Measurements from ENCODE around the gene M1AP.

The M1AP gene

GRCh38 chr2:74548285-74548899, 99.7 kb downstream of the M1AP start:
- DNase-seq (ENCODE audit: low read depth): no peak

GRCh38 chr2:74546004-74546403, 102.1 kb downstream of the M1AP start:
- DNase-seq (ENCODE audit: low read depth): no peak

GRCh38 chr2:74544634-74545033, 103.5 kb downstream of the M1AP start:
- no peak for DNase-seq (ENCODE audit: low read depth)

- DNase-seq (ENCODE audit: low read depth): no peak
Observed at GRCh38 chr2:74542978-74543377, 105.2 kb downstream of the M1AP start.

- DNase-seq (ENCODE audit: low read depth): peak; percentile 34
Observed at GRCh38 chr2:74540291-74540690, 107.8 kb downstream of the M1AP start.

GRCh38 chr2:74538881-74539339, 109.2 kb downstream of the M1AP start:
- no peak for DNase-seq (ENCODE audit: low read depth)

GRCh38 chr2:74537140-74537539, 111.0 kb downstream of the M1AP start:
- DNase-seq (ENCODE audit: low read depth): no peak

- no peak for DNase-seq (ENCODE audit: low read depth)
Observed at GRCh38 chr2:74536166-74536950, 111.8 kb downstream of the M1AP start.

GRCh38 chr2:74535440-74535965, 112.6 kb downstream of the M1AP start:
- DNase-seq (ENCODE audit: low read depth): no peak

GRCh38 chr2:74534411-74534810, 113.7 kb downstream of the M1AP start:
- no peak for DNase-seq (ENCODE audit: low read depth)

- DNase-seq (ENCODE audit: low read depth): no peak
Observed at GRCh38 chr2:74533464-74533863, 114.7 kb downstream of the M1AP start.

- peak; percentile 47 for DNase-seq (ENCODE audit: low read depth)
Observed at GRCh38 chr2:74532222-74532621, 115.9 kb downstream of the M1AP start.

GRCh38 chr2:74531666-74532065, 116.5 kb downstream of the M1AP start:
- no peak for DNase-seq (ENCODE audit: low read depth)

- peak; percentile 48 for DNase-seq (ENCODE audit: low read depth)
Observed at GRCh38 chr2:74530239-74531187, 117.6 kb downstream of the M1AP start.

- DNase-seq (ENCODE audit: low read depth): peak; percentile 99
Observed at GRCh38 chr2:74529357-74530238, 118.5 kb downstream of the M1AP start, which contains the start of the genes AUP1 and HTRA2. Gene AUP1 (minus strand): TSS chr2:74529706. CDS start chr2:74529629, 77 bp downstream. Gene HTRA2 (plus strand): TSS chr2:74529933. CDS start chr2:74530007, 74 bp downstream.

GRCh38 chr2:74528600-74529356, 119.4 kb downstream of the M1AP start:
- no peak for DNase-seq (ENCODE audit: low read depth)

GRCh38 chr2:74527741-74528140, 120.4 kb downstream of the M1AP start:
- no peak for DNase-seq (ENCODE audit: low read depth)

- DNase-seq (ENCODE audit: low read depth): no peak
Observed at GRCh38 chr2:74526649-74527230, 121.4 kb downstream of the M1AP start.

GRCh38 chr2:74525717-74526648, 122.1 kb downstream of the M1AP start, which contains the start of gene DQX1:
Gene DQX1 (minus strand): TSS chr2:74526231. CDS start chr2:74525729, 502 bp downstream.
- DNase-seq (ENCODE audit: low read depth): no peak
